H54 (cell line): Measurements from ENCODE around the gene DGKB.

ENCODE experiments used
- DNase-seq: peaks from one replicate; pipeline ENCODE4 v3.0.0; 2011; ENCODE audit warnings: low spot score, mixed read lengths; ENCODE audit not compliant: insufficient read length
- FAIRE-seq: peaks from 3 replicates; lab custom pipeline; 2011; peaks lifted over from hg19 to GRCh38; lab: Jason Lieb, UNC
- POLR2A ChIP-seq: IDR thresholded peaks from 2 replicates; pipeline ENCODE4 v1.6.1; 2011; ENCODE audit warnings: low read depth, mild to moderate bottlenecking, low read length

The DGKB gene

DNA sequence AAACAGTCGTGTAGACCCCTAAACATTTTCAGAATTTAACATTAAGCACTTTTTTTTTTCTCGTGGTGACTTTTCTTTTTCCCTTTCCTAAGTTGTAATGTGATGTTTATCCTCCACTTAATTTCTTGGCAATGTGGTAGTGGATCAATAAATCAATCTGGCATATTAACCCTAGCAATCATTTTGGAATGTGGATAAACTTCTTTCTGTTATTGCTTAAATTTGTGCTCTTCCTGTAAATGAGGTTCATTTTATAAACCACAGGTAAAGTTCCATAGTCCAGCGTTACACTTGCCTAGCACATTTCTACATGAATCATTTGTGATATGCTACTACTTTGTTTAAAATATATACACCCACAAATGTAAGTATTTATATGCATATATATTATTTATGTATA lies 665.7 kb downstream of the DGKB start:
- DNase-seq (no peak), FAIRE-seq (peak; percentile 72)
- no peak for TF ChIP-seq POLR2A

DNA sequence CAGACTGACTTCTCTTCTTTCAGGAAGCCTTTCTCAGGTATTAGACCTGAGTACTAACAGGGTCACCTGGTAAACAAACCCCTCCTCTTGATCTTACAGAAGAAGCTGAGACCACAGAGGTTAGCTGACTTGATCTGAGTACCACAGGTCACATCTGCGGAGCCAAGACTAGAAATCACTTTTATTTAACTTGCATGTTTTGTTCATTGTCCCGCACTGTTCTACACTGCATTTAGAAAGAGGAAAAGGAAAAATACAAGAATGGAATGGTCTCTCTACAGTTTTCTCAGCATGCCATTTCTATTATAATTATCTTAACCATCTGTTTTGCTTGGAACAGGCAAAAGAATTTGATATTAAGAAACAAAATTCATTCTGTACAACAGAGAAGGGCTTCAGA lies 667.5 kb downstream of the DGKB start:
- DNase-seq (no peak), FAIRE-seq (no peak)
- TF ChIP-seq POLR2A, result no peak

- no peak for FAIRE-seq
- TF ChIP-seq POLR2A, result no peak
- DNase-seq, result no peak
Observed at GRCh38 chr7:14233868-14234369, 668.6 kb downstream of the DGKB start.

DNA sequence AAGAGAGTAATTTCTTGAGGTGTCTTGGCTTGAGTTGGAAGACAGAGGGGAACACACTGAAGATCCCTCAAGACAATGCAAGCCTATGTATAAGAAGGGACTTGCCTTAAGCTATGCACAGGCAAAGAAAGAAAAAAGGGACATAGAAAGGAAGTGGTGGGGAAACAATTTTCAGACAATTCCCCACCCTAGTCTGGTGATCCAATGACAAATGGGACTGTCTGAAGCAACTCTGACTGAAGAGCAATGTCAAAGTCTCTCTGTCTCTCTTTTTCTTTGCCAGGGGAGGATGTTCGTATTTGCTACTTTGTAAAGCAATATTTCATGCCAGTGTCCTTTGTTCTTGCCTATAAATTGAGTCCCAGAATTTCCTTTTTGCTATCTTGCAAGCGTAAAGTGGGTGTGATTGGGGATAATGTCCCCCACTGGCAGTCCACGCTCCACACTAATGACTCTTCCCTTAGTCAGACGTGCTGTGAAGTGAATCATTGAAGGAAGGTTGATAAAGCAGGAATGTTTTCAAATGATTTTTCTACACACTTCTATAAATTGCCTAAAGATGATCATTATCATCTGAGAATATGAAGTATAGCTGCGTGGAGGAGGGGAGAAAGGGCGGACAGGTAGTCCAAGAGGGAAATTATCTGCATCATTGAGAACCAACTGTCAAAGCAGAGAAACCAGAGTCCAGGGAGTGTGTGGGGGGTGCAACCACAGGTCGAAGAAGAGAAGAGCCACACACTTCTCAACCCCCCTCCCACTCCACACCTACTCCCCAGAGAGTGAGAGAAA lies 669.3 kb downstream of the DGKB start:
- peak; percentile 25 for DNase-seq
- FAIRE-seq, result peak; percentile 97
- no peak for TF ChIP-seq POLR2A

GRCh38 chr7:14229047-14229446 lies 673.5 kb downstream of the DGKB start:
- FAIRE-seq, result no peak
- no peak for DNase-seq
- TF ChIP-seq POLR2A, result no peak

DNA sequence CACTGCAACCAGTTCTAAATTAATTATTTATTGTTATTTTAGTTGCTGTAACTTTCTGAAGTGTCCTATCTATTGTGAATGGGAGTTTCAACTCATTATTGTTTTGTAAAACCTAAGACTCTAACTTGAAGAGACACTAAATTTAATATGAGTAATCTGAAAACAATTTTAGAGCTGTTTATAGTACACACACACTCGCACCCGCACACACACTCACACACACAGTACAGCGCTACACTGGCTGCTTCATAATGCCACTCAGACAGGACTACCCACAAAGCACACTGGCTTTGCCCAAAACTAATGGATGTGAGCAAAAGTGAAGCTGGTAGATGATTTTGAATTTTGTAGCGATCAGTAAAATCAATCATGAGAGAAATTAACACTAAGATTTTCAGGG lies 674.2 kb downstream of the DGKB start:
- TF ChIP-seq POLR2A, result no peak
- no peak for DNase-seq
- FAIRE-seq, result peak; percentile 93

GRCh38 chr7:14226126-14226525 lies 676.4 kb downstream of the DGKB start:
- no peak for TF ChIP-seq POLR2A
- DNase-seq, result no peak
- peak; percentile 70 for FAIRE-seq

- no peak for TF ChIP-seq POLR2A
- DNase-seq, result no peak
Observed at GRCh38 chr7:14219125-14219524, 683.4 kb downstream of the DGKB start.

GRCh38 chr7:14218338-14218737 lies 684.2 kb downstream of the DGKB start:
- no peak for FAIRE-seq
- no peak for TF ChIP-seq POLR2A

More at GRCh38 chr7:14219125-14219524, 683.4 kb downstream of the DGKB start:
- peak; percentile 66 for FAIRE-seq

DNA sequence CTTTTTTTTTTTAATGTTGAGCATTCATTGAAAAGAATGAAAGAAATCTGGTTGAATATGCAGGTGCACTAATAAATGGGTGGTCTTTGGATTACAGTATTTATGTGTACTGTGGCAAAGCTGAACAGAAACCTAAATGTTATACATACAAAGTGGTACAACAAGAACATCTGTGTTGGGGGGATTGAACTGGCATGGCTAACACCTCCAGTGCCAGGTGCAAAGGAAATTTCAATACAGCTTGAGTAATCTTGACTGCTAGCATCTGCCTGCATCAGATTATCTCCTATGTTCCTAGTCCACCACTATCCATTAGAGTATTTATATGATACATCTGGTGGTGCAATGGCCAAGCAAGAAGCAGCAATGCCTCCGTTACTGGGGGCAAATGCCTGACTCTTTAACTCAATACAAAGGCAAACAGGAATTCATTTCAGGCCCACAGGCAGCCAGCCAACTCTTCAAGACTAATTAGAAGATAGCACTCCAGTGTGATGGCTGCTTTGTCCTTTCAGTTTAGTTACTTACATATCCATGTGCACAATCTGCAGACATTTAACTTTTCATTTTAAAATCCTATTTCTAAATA lies 692.6 kb downstream of the DGKB start:
- FAIRE-seq (no peak), DNase-seq (no peak)
- TF ChIP-seq POLR2A, result no peak

More at GRCh38 chr7:14218338-14218737, 684.2 kb downstream of the DGKB start:
- DNase-seq, result no peak

- FAIRE-seq, result no peak
- no peak for TF ChIP-seq POLR2A
- no peak for DNase-seq
Observed at GRCh38 chr7:14207711-14208110, 694.8 kb downstream of the DGKB start.

DNA sequence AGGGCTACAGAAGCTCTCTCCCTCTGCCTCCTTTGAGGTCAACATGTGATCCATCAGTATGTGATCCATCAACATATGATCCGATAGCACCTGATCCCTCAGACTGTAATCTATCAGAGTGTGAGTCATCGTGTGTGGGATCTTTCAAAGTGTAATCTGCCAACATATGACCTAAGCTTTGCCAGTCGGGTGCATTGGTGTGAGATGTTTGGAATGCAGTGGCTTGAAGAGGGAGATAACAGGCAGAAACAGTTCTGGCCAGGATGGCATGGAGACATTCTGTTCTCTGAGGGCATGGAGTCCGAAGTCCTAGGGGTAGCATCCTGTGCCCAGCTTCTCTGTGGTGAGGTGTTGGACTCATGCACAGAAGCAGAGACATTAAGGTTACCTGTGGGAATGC lies 695.4 kb downstream of the DGKB start:
- no peak for TF ChIP-seq POLR2A
- DNase-seq (no peak), FAIRE-seq (peak; percentile 89)

GRCh38 chr7:14206121-14206520 lies 696.4 kb downstream of the DGKB start:
- FAIRE-seq (no peak), DNase-seq (no peak)
- no peak for TF ChIP-seq POLR2A

DNA sequence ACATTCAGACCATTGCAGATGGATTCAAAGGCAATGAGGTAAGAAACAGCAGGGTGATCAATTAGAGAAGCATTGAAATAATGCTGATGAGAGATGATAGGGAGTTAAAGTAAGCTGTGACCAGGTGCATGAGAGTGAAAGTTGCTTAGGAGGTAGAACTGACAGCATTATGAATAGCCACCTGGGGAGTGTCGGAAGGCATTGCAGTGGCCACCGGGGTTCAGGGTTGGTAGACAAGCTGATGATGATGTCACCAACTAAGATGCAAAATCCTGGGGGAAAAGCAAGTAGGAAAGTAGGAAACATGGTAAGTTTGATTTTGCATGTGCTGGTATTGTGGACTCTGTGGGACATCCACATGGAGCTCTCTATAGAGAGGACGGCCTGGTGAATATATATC lies 701.2 kb downstream of the DGKB start:
- no peak for DNase-seq
- FAIRE-seq, result no peak
- no peak for TF ChIP-seq POLR2A

DNA sequence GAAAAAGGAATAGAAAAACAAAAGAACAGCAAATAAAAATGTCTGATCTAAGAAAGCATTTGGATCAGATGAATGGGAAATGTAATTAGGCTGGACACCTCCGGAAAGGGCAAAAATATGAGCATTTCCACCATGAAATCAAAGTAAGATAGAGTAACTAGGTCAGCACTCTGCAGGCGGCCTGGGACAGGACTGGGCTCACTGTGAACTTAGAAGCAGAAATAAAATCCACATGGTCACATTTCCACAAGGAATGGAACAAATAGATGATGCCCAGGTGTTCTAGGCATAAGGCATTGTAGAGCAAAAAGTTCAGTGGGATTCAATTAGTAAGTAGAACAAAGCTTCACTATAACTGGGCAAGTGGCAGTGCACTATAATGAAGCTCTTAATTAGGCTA lies 703.2 kb downstream of the DGKB start:
- FAIRE-seq, result no peak
- DNase-seq, result no peak
- TF ChIP-seq POLR2A, result no peak

DNA sequence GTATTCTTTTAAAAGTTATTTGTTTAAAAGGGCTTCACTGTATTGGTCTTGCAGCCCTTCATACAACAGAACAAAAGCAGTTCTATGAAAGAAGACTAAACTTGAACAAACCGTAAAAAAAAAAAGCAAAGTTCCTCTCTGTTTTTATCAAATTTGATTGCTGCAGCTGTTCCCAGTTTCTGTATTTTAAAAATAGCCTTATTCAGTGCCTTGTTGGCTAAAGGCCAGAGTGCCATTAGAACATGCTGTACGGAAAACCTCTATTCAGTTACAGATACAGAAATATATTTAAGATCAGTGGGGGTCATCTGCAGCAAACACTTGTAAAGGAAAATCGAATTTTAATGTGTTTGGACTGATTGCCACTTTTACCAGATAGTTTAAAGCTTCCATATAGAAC lies 705.3 kb downstream of the DGKB start:
- DNase-seq, result no peak
- no peak for TF ChIP-seq POLR2A
- FAIRE-seq, result no peak
